ENCODE results near the gene PPP1R3G.
A peak's percentile ranks its signal among the peaks of the same experiment; 100 is the strongest.
"Not testable (repeated sequence)": the region's sequence is repeated elsewhere in the genome, so short reads cannot be mapped to it uniquely, and the experiment has no call there.

The PPP1R3G gene

DNA sequence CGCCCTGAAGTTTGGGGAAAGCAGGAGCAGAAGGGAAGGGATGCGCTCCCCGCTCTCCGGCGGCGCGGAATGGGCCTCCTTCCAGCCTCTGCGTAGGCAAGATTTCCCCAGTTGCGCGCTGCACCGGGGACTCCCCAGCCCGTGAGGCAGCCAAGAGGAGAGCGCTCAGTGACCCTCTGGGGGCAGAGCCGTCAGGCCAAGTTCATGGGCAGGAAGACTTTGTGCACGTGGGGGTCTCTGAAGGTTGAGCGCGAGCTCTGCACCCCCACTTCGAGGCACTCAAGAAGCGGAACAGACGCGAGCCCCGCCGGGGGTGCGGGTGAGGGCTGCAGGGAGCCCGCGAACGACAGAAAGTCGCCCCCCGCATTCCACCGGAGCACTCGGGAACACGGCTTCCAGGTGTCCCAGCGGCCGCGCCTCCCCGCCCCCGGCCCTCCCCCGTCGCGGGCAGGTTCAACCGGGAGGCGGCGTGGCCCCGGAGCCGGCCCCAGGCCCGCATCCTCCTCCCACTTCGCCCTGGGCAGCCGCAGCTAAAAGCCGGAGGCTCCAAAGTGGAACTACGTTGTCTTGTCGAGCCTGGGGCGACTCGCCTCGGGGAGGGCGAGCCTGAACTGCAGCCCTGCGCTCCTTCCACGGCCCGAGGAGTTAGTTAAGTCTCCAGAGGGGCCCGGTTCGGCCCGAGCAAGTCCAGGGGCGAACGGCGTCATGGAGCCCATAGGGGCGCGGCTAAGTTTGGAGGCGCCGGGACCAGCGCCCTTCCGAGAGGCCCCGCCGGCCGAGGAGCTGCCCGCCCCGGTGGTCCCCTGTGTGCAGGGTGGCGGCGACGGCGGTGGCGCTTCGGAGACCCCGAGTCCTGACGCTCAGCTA is at the start of gene PPP1R3G:
PPP1R3G (plus strand) TSS at position 561 of the 867 bp plus-strand sequence; CDS start at position 706, 145 bp downstream.
- no peak for DNase-seq

DNA sequence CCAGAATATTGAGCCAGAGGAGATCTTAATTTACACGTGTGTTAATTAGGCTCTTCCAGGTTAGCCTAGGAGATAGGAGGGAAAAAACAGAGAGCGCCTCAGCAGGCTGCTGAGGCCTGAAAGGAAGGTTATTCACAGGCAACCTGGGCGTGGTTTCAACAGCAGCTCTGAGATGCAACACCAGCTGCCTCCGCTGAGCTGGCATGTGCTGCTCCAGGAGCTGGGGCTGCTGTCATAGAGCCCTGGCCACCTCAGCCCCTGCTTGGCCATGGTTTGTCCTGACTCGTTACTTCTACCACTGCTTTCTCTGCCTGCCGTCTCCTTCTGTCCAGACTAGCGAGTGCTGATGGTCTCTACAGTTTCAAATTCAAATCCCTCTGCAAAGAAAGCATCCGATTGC is 48.9 kb upstream of the PPP1R3G start:
- DNase-seq: peak; percentile 30

GRCh38 chr6:5041955-5042354 is 43.2 kb upstream of the PPP1R3G start:
- no peak for DNase-seq

- no peak for DNase-seq
These were observed 42.7 kb upstream of the PPP1R3G start for GRCh38 chr6:5042436-5042835.

- no peak for DNase-seq
These were observed 40.3 kb upstream of the PPP1R3G start for GRCh38 chr6:5044866-5045265.

GRCh38 chr6:5045416-5045815 is 39.7 kb upstream of the PPP1R3G start:
- DNase-seq: no peak

GRCh38 chr6:5046430-5046829 is 38.7 kb upstream of the PPP1R3G start:
- no peak for DNase-seq

- DNase-seq: no peak
These were observed 35.1 kb upstream of the PPP1R3G start for GRCh38 chr6:5050009-5050408.

DNA sequence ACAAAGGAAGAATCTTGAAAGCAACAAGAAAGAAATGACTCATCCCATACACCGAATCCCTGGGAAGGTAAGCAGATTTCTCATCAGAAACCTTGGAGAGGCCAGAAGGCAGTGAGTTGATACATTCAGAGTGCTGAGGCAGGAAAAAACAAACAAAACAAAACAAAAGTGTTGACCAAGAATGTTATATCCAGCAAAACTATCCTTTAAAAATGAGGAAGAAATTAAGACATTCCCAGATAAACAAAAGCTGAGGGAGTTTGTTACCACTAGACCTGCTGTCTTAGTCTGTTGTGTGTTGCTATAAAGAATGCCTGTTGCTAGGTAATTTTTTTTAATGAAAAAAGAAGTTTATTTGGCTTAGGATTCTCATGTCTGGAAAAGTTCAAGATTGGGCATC is 33.7 kb upstream of the PPP1R3G start:
- no peak for DNase-seq

DNA sequence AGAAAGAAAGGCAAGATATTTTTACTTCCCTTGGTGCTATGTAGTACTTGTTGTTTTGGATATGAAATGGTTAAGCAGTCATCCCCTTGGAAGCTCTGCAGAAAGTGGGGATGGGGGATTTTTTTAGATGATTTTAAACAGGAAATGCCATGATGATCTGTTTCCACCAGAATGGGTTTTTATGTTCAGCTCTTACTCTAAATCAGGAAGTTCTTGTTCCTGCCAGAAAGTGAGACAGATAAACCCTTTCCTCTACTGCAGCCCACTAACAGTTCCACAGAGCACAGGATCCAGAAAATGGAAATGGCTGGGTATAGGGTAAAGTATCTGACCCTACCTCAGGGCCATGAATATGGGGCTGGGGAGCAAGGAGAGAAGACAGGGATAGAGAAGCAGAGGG is 32.1 kb upstream of the PPP1R3G start:
- DNase-seq: no peak

- DNase-seq: peak; percentile 54
These were observed 31.3 kb upstream of the PPP1R3G start for GRCh38 chr6:5053864-5054244.

DNA sequence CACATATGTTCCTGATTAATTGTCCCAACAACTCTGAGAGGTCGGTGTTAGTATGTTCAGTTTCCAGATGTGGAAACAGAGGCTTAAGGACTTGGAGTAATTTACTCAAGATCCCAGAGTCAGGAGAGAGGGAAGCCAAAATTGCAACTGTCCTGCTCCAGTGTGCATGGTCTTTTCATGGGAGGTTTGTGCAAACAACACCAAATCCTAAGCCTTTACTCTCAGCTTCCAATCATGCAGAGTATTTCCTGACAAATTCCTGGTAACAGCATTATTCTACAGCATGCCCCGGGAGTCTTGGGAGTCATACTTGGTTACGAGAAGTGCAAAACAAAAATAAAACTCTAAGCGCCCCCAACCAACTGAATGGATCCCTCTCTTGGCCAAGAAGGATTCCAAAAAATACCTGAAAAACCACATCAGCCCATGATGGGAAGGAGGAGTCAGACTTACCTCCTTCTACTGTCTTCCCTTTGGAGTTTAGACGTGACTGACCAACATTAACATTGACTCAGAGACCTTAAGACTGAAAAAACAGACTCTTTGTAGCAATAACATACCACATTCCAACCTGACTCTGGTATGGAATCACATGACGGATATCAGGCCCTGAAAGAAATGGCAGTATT is 30.8 kb upstream of the PPP1R3G start:
- no peak for DNase-seq

DNA sequence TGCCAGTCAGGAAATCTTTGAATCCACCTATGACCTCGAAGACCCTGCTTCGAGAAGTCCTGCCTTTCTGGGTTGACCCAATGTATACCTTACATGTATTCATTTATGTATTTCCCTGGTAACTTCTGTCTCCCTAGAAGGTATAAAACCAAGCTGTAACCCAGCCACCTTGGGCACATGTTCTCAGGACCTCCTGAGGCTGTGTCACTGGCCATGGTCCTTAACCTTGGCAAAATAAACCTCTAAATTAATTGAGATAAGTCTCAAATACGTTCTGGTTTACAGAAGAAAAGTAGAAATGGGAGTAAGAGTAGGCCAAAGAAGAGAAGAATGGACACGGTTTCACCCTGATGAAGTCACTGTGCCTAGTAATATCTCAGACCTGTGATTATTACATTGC is 30.0 kb upstream of the PPP1R3G start:
- no peak for DNase-seq

DNA sequence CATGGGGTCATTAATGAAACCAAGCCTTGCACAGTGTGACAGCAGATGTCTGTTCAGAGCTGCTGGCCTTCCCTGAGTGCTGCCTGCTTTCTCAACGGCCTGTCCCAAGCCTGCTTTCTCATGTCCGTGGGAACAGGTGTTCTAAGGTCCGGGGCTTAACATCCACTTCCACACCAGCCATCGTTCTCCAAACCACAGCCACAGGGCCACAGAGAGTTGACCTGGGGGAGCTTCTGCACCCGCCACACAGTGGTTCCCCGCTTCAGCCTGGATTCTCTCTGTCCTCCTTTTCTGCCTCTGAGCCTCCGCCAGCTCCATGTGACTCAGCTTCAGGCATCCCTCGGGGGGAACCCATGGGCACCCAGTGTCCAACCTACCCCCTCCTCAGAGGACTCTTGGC is 26.9 kb upstream of the PPP1R3G start:
- no peak for DNase-seq

DNA sequence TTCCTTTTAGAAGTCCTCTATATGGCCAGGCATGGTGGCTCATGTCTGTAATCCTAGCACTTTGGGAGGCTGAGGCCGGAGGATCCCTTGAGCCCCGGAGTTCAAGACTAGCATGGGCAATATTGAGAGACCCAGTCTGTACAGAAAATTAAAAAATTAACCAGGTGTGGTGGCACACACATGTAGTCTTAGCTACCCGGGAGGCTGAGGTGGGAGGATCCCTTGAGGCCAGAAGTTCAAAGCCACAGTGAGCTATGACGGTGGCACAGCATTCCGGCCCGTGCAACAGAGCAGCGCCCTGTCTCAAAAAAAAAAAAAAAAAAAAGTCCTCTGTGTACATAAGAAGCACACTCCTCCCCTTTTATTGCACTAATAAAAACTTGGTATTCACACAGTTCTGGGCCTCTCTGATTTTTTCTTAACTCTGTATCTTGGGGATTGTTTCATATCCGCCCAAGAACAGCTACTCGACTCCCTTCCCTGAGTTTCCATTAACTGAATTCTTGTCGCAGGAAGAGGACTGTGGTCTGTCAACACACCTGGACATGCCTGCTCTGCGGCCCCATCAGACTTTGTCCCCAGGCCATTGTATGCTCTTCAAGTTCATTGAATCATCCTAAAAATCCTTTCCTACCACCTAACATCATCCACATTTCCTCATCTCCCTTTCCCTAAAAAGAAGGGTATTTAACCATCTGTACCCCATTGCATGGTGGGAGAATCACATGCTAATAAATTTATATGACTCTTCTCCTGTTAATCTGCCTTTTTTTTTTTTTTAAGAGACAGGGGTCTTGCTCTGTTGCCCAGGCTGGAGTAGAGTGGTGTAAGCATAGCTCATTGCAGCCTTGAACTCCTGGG is 25.9 kb upstream of the PPP1R3G start:
- no peak for DNase-seq

DNA sequence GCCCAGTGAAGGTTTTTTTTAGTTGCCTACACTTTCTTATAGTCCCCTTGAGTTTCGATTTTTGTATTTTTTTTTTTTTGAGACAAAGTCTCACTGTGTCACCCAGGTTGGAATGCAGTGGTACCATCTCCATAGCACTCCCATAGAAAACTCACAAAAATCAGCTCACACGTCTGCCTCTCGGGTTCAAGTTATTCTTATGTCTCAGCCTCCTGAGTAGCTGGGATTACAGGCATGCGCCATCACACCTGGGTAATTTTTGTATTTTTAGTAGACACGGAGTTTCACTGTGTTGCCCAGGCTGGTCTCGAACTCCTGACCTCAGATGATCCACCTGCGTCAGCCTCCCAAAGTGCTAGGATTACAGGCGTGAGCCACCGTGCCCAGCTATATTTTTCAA is 24.7 kb upstream of the PPP1R3G start:
- DNase-seq: not testable (repeated sequence)

DNA sequence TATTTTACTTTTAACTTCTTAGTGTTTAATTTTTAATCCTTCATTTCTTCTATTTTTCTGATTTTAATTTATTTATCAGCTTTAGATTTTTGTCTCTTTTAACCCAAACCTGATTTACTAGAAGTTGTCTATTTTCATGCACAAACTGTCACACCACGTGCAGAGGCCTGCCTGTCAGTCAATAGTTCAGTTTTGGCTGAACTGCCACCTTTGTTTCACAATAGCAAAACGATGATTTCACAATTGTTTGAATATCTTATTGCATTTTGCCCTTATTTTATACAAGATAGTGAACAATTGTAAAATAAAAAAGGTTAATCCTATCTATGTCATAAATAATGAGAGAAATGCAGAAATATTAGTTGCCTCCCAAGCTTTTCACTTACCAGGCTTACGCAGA is 24.0 kb upstream of the PPP1R3G start:
- no peak for DNase-seq

DNA sequence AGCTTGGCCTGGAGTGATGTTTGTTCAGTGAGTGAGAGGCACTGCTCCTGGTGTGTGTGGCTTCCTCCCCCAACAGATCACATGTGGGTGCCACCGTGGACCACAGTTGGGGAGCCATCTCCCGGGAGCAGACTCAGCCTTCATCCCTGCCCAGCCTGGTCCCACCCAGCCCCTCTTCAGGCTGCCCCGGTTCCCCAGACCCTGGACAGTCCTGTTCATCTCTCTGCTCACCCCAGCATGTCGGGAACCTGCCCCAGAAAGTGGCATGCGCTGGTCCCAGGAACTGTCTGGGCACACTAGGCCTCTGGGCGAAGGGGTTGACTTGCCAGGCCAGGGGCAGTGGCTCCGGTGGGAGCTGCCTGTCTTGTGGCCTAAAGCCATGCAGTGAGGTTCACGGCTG is 21.5 kb upstream of the PPP1R3G start:
- DNase-seq: no peak

- no peak for DNase-seq
These were observed 18.6 kb upstream of the PPP1R3G start for GRCh38 chr6:5066456-5067093.

- DNase-seq: no peak
These were observed 17.8 kb upstream of the PPP1R3G start for GRCh38 chr6:5067305-5067704.

GRCh38 chr6:5068153-5068751 is 16.9 kb upstream of the PPP1R3G start:
- no peak for DNase-seq

- DNase-seq: no peak
These were observed 13.9 kb upstream of the PPP1R3G start for GRCh38 chr6:5071216-5071615.

DNA sequence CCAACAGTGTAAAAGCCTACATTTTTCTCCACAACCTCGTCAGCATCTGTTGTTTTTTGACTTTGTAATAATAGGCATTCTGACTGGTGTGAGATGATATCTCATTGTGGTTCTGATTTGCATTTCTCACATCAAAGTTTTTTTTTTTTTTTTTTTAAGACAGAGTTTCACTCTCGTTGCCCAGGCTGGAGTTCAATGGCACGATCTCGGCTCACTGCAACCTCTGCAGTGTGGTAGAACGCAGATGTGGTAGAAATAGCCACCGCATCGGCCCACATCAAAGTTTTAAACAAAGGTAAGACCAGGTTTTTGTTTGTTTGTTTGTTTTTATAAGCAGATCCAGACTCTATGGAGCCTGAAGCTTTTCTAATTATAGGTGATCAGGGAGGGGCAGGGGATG is 12.7 kb upstream of the PPP1R3G start:
- DNase-seq: no peak

All from NCI-H774 (cell line).